Measurements from ENCODE around the gene MEIS3.
"Not testable (repeated sequence)": the region's sequence is repeated elsewhere in the genome, so short reads cannot be mapped to it uniquely, and the experiment has no call there.

DNA sequence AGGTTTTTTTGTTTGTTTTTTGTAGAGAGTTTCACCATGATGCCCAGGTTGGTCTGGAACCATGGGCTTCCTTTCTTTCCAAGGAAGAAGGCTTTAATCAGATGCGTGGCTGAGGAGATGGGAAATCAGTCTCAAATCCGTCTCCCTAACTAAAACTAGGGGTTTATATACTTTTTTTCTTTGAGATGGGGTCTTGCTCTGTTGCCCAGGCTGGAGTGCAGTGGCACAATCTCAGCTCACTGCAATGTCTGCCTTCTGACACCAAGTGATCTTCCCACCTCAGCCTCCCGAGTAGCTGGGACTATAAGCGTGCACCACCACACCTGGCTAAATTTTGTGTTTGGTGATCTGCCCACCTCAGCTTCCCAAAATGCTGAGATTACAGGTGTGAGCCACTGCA is 34.8 kb downstream of the MEIS3 start:
- TF ChIP-seq, protein P1, sequence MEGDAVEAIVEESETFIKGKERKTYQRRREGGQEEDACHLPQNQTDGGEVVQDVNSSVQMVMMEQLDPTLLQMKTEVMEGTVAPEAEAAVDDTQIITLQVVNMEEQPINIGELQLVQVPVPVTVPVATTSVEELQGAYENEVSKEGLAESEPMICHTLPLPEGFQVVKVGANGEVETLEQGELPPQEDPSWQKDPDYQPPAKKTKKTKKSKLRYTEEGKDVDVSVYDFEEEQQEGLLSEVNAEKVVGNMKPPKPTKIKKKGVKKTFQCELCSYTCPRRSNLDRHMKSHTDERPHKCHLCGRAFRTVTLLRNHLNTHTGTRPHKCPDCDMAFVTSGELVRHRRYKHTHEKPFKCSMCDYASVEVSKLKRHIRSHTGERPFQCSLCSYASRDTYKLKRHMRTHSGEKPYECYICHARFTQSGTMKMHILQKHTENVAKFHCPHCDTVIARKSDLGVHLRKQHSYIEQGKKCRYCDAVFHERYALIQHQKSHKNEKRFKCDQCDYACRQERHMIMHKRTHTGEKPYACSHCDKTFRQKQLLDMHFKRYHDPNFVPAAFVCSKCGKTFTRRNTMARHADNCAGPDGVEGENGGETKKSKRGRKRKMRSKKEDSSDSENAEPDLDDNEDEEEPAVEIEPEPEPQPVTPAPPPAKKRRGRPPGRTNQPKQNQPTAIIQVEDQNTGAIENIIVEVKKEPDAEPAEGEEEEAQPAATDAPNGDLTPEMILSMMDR (tag by site-specific recombination; IDR thresholded peaks at IDR 0.05), result not testable (repeated sequence)
- not testable (repeated sequence) for TF ChIP-seq ZNF426 (tag by site-specific recombination; IDR thresholded peaks at IDR 0.05); KLF1 (tag by site-specific recombination; IDR thresholded peaks at IDR 0.05); ZNF10 (tag by site-specific recombination; IDR thresholded peaks at IDR 0.05); ZNF274 (IDR thresholded peaks at IDR 0.05; ENCODE audit: low read length); ZNF274 (tag by site-specific recombination; IDR thresholded peaks at IDR 0.05; ENCODE audit: borderline replicate concordance); ZNF138 (tag by site-specific recombination; IDR thresholded peaks at IDR 0.05; ENCODE audit: borderline replicate concordance); ZNF777 (tag by site-specific recombination; IDR thresholded peaks at IDR 0.05; ENCODE audit: borderline replicate concordance); HOXA7 (CRISPR knock-in tag; IDR thresholded peaks at IDR 0.05; ENCODE audit: borderline replicate concordance); ZNF658 (tag by site-specific recombination; IDR thresholded peaks at IDR 0.05)

Measured in HEK293 (cell line).